ENCODE results near the gene KCNQ1.

The KCNQ1 gene

DNA sequence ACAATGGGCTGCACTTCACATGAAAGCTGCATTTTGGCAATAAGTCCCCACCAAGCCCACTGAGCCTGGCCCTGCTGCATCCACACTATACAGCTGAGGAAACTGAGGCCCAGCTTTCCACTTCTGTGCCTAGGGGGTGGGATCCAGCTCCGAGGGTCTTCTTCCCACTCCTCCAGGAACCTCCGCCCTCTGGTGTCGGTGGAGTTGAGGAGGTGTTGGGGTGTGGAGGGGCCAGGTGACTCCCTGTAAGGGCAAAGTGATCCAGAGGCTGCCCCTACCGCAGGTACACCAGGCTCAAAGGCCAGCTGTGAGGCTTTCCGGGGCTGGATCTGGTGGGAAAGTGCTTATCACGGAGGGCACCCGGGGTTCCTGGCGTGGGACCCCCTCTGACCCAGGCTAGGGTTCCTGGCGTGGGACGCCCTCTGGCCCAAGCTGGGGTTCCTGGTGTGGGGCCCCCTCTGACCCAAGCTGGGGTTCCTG, 125.0 kb downstream of the KCNQ1 start:
- TF ChIP-seq, protein P1, sequence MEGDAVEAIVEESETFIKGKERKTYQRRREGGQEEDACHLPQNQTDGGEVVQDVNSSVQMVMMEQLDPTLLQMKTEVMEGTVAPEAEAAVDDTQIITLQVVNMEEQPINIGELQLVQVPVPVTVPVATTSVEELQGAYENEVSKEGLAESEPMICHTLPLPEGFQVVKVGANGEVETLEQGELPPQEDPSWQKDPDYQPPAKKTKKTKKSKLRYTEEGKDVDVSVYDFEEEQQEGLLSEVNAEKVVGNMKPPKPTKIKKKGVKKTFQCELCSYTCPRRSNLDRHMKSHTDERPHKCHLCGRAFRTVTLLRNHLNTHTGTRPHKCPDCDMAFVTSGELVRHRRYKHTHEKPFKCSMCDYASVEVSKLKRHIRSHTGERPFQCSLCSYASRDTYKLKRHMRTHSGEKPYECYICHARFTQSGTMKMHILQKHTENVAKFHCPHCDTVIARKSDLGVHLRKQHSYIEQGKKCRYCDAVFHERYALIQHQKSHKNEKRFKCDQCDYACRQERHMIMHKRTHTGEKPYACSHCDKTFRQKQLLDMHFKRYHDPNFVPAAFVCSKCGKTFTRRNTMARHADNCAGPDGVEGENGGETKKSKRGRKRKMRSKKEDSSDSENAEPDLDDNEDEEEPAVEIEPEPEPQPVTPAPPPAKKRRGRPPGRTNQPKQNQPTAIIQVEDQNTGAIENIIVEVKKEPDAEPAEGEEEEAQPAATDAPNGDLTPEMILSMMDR (IDR thresholded peaks at IDR 0.05; ENCODE audit: insufficient read depth, low read length, poor library complexity, severe bottlenecking): no peak
- H3K36me3 ChIP-seq (ENCODE audit: control insufficient read depth, insufficient read depth, low read length): no peaks in the 10 kb centered on the region
- no peak overlapping the region for H3K4me3 ChIP-seq (replicated peaks; ENCODE audit: low read depth, low read length)
- no peaks in the 10 kb centered on the region for H3K27me3 ChIP-seq (replicated peaks; ENCODE audit: control insufficient read depth, insufficient read depth, low read length)
- DNase-seq (ENCODE audit: extremely low read depth, insufficient read length): no peak

DNA sequence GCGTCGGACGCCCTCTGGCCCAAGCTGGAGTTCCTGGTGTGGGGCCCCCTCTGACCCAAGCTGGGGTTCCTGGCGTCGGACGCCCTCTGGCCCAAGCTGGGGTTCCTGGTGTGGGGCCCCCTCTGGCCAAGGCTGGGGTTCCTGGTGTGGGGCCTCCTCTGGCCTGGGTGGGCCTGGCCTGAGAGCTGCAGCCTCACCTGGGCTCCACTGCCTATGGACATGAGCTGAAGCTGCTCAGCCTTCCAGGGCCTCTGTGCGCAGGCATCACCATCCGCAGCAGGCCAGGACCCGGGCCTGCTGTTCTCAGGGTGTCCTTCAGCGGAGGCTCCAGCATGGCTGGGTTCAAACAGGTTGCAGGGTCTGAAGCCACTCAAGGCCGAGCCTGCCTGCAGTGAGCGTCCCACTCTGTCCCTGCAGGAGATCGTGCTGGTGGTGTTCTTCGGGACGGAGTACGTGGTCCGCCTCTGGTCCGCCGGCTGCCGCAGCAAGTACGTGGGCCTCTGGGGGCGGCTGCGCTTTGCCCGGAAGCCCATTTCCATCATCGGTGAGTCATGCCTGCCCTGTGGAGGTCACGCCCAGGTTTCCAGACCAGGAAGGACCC, 125.5 kb downstream of the KCNQ1 start:
- Histone ChIP-seq H3K4me3 (replicated peaks; ENCODE audit: low read depth, low read length) (no peak overlapping the region), H3K36me3 (ENCODE audit: control insufficient read depth, insufficient read depth, low read length) (no peaks in the 10 kb centered on the region), H3K27me3 (replicated peaks; ENCODE audit: control insufficient read depth, insufficient read depth, low read length) (no peaks in the 10 kb centered on the region)
- DNase-seq (ENCODE audit: extremely low read depth, insufficient read length): no peak
- TF ChIP-seq, protein P1 (IDR thresholded peaks at IDR 0.05; ENCODE audit: insufficient read depth, low read length, poor library complexity, severe bottlenecking): no peak

DNA sequence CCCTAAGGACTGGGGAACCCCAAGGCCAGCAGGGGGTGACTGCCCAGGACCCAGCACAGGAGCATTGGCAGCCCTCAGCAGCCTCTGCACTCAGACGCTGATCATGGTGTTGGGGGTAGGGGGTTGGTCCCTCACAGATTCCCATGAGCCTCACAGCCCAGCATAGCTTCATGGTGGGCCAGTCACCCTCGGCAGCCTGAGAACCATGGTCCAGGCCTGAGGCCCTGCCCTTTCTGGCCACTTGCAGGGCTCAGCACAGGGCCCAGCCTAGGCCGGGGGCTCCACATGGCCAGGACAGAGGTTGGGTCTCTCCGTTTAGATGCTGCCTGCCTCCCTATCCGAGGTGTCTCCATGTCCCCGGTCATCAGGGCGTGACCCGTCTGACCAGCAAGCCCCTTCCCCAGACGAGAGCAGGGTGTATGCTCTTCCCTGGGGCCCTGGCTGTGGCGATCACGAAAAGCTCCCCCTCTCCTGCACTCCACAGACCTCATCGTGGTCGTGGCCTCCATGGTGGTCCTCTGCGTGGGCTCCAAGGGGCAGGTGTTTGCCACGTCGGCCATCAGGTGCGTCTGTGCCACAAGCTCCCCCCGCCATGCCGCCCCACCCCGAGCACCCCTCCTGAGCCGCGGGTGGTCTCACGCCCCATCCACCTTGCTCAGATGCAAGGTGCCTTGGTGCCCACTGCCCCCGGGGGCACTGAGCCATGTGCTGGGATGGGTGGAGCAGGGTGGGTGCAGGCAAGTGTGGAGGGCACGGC, 126.2 kb downstream of the KCNQ1 start:
- Histone ChIP-seq H3K36me3 (ENCODE audit: control insufficient read depth, insufficient read depth, low read length) (no peaks in the 10 kb centered on the region), H3K4me3 (replicated peaks; ENCODE audit: low read depth, low read length) (no peak overlapping the region), H3K27me3 (replicated peaks; ENCODE audit: control insufficient read depth, insufficient read depth, low read length) (no peaks in the 10 kb centered on the region)
- DNase-seq (ENCODE audit: extremely low read depth, insufficient read length): no peak
- TF ChIP-seq, protein P1 (IDR thresholded peaks at IDR 0.05; ENCODE audit: insufficient read depth, low read length, poor library complexity, severe bottlenecking): no peak

- no peak for DNase-seq (ENCODE audit: extremely low read depth, insufficient read length)
- Histone ChIP-seq H3K4me3 (replicated peaks; ENCODE audit: low read depth, low read length) (no peak overlapping the region), H3K36me3 (ENCODE audit: control insufficient read depth, insufficient read depth, low read length) (no peaks in the 10 kb centered on the region), H3K27me3 (replicated peaks; ENCODE audit: control insufficient read depth, insufficient read depth, low read length) (no peaks in the 10 kb centered on the region)
- TF ChIP-seq, protein P1 (IDR thresholded peaks at IDR 0.05; ENCODE audit: insufficient read depth, low read length, poor library complexity, severe bottlenecking): no peak
These were observed 126.9 kb downstream of the KCNQ1 start for GRCh38 chr11:2571598-2572281.

- TF ChIP-seq, protein P1 (IDR thresholded peaks at IDR 0.05; ENCODE audit: insufficient read depth, low read length, poor library complexity, severe bottlenecking): no peak
- H3K36me3 ChIP-seq (ENCODE audit: control insufficient read depth, insufficient read depth, low read length): no peaks in the 10 kb centered on the region
- no peak overlapping the region for H3K4me3 ChIP-seq (replicated peaks; ENCODE audit: low read depth, low read length)
- no peaks in the 10 kb centered on the region for H3K27me3 ChIP-seq (replicated peaks; ENCODE audit: control insufficient read depth, insufficient read depth, low read length)
- DNase-seq (ENCODE audit: extremely low read depth, insufficient read length): no peak
These were observed 127.9 kb downstream of the KCNQ1 start for GRCh38 chr11:2572491-2573239.

Measured in GM06990 (cell line).